IMR-90 (cell line): ENCODE data around the gene WNT7B. TPM values are rescaled to one million over a fixed set of nuclear protein-coding genes. Genes with fewer than 3 reads are reported as not detected.
A peak's percentile ranks its signal among the peaks of the same experiment; 100 is the strongest.

Experiments
- ATAC-seq: fragments of 200-7000 bp; cut with Tn5 transposase; 2 replicates; pipeline ENCODE4 v1.9.1; 2020; ENCODE audit warnings: low read depth, mild to moderate bottlenecking, moderate library complexity
- BruUV-seq: library from RNA; stranded (reverse); fragments of 400-500 nt; replicated peaks from 2 replicates; lab custom pipeline; 2021; lab: Mats Ljungman, UMichigan
- CTCF ChIA-PET: fragments of 300-600 bp; formaldehyde crosslinking; extraction: SDS; loops from one replicate; lab custom pipeline; 2021; ENCODE audit warnings: antibody characterized with exemption; lab: Yijun Ruan, JAX
- POLR2A ChIA-PET: fragments of 300-600 bp; sonication (Branson Sonifier 250); formaldehyde crosslinking; loops from one replicate; lab custom pipeline; 2022; ENCODE audit warnings: antibody characterized with exemption; ENCODE audit not compliant: unreplicated experiment; lab: Charles Lee
- DNase-seq: peaks from one replicate; pipeline ENCODE4 v3.0.0; 2013
- H2AFZ ChIP-seq: replicated peaks from 2 replicates; pipeline ENCODE3; 2013; ENCODE audit warnings: low read length, mild to moderate bottlenecking; ENCODE audit not compliant: poor library complexity
- H2AK5ac ChIP-seq: 2 replicates; pipeline ENCODE4 v1.6.1; 2013; ENCODE audit warnings: low read depth, low read length, inconsistent platforms
- H2AK9ac ChIP-seq: replicated peaks from 2 replicates; pipeline ENCODE3; 2013; ENCODE audit warnings: mild to moderate bottlenecking, low read depth, low read length, moderate library complexity; ENCODE audit not compliant: poor library complexity
- H2BK120ac ChIP-seq: 2 replicates; pipeline ENCODE4 v1.6.1; 2013; ENCODE audit warnings: low read depth, low read length, inconsistent platforms
- H2BK15ac ChIP-seq: 3 replicates; pipeline ENCODE4 v1.6.1; 2013; ENCODE audit warnings: low read depth, low read length, inconsistent platforms
- H2BK20ac ChIP-seq: 2 replicates; pipeline ENCODE4 v1.6.1; 2013; ENCODE audit warnings: low read depth, mild to moderate bottlenecking, inconsistent platforms, low read length, moderate library complexity
- H2BK5ac ChIP-seq: 2 replicates; pipeline ENCODE4 v1.6.1; 2013; ENCODE audit warnings: mild to moderate bottlenecking, low read depth, low read length, inconsistent platforms; ENCODE audit not compliant: poor library complexity, severe bottlenecking
- H3K14ac ChIP-seq: replicated peaks from 2 replicates; pipeline ENCODE4 v1.6.1; 2013; ENCODE audit warnings: low read depth, low read length, inconsistent platforms
- H3K18ac ChIP-seq: 2 replicates; pipeline ENCODE4 v1.6.1; 2013; ENCODE audit warnings: low read depth, low read length, control low read depth
- H3K23ac ChIP-seq: 2 replicates; pipeline ENCODE4 v1.6.1; 2013; ENCODE audit warnings: low read depth, low read length, inconsistent platforms
- H3K27ac ChIP-seq: 2 replicates; pipeline ENCODE4 v1.5.1; 2013; ENCODE audit warnings: mild to moderate bottlenecking, control low read depth, low read length; ENCODE audit not compliant: insufficient read depth
- H3K27me3 ChIP-seq: 2 replicates; pipeline ENCODE4 v1.6.1; 2013; ENCODE audit warnings: low read length; ENCODE audit not compliant: control insufficient read depth, insufficient read depth
- H3K36me3 ChIP-seq: 2 replicates; pipeline ENCODE4 v1.6.1; 2013; ENCODE audit warnings: low read length, mixed read lengths; ENCODE audit not compliant: control insufficient read depth, insufficient read depth
- H3K4ac ChIP-seq: 2 replicates; pipeline ENCODE4 v1.6.1; 2013; ENCODE audit warnings: low read depth, low read length, inconsistent platforms
- H3K4me1 ChIP-seq: 2 replicates; pipeline ENCODE4 v1.6.1; 2013; ENCODE audit warnings: low read length, mixed read lengths; ENCODE audit not compliant: control insufficient read depth, insufficient read depth
- H3K4me2 ChIP-seq: 2 replicates; pipeline ENCODE4 v1.6.1; 2013; ENCODE audit warnings: low read depth, mild to moderate bottlenecking, control low read depth, low read length, moderate library complexity
- H3K4me3 ChIP-seq: 2 replicates; pipeline ENCODE4 v1.5.1; 2013; ENCODE audit warnings: low read depth, mild to moderate bottlenecking, control low read depth, low read length, moderate library complexity; ENCODE audit not compliant: insufficient read depth
- H3K56ac ChIP-seq: 2 replicates; pipeline ENCODE4 v1.6.1; 2013; ENCODE audit warnings: low read length, inconsistent platforms; ENCODE audit not compliant: insufficient read depth; ENCODE audit errors: extremely low read depth
- H3K79me1 ChIP-seq, 2 experiments: 2 replicates each; pipeline ENCODE4 v1.6.1; 2013; ENCODE audit warnings: low read length in 2 of 2, inconsistent platforms in 1 of 2, low read depth in 1 of 2
- H3K9ac ChIP-seq: 2 replicates; pipeline ENCODE4 v1.6.1; 2013; ENCODE audit warnings: low read depth, low read length, control low read depth
- H3K9me1 ChIP-seq: 2 replicates; pipeline ENCODE4 v1.6.1; 2013; ENCODE audit warnings: low read length, inconsistent platforms; ENCODE audit not compliant: insufficient read depth
- H3K9me3 ChIP-seq: 2 replicates; pipeline ENCODE4 v1.6.1; 2013; ENCODE audit warnings: low read length; ENCODE audit not compliant: control insufficient read depth, insufficient read depth
- H4K20me1 ChIP-seq: 2 replicates; pipeline ENCODE4 v1.6.1; 2013; ENCODE audit warnings: low read length, inconsistent platforms; ENCODE audit not compliant: insufficient read depth
- H4K5ac ChIP-seq: 2 replicates; pipeline ENCODE4 v1.6.1; 2013; ENCODE audit warnings: mild to moderate bottlenecking, low read depth, low read length, control low read depth
- H4K8ac ChIP-seq, 2 experiments: 2 replicates each; pipeline ENCODE4 v1.6.1; 2013; ENCODE audit warnings: low read depth in 2 of 2, low read length in 2 of 2, control low read depth in 1 of 2, inconsistent platforms in 1 of 2
- H4K91ac ChIP-seq: 2 replicates; pipeline ENCODE4 v1.6.1; 2013; ENCODE audit warnings: low read depth, low read length, inconsistent platforms; ENCODE audit not compliant: insufficient read depth
- CHD1 ChIP-seq: IDR thresholded peaks from 2 replicates; pipeline ENCODE4 v1.6.1; 2012; ENCODE audit warnings: low read depth, low read length, improper control_type of control experiment
- FOS ChIP-seq: fragments of 150-350 bp; IDR thresholded peaks from 2 replicates; pipeline ENCODE4 v1.6.1; 2016; ENCODE audit warnings: low read depth, low read length
- MAFK ChIP-seq: IDR thresholded peaks from 2 replicates; pipeline ENCODE4 v1.6.1; 2012; ENCODE audit warnings: low read depth, low read length, improper control_type of control experiment
- MAZ ChIP-seq: IDR thresholded peaks from 2 replicates; pipeline ENCODE4 v1.6.1; 2012; ENCODE audit warnings: low read depth, mild to moderate bottlenecking, low read length, improper control_type of control experiment, moderate library complexity, borderline replicate concordance
- MXI1 ChIP-seq: IDR thresholded peaks from 2 replicates; pipeline ENCODE4 v1.6.1; 2012; ENCODE audit warnings: low read depth, mild to moderate bottlenecking, low read length, moderate library complexity, borderline replicate concordance
- RAD21 ChIP-seq: IDR thresholded peaks from 2 replicates; pipeline ENCODE4 v1.6.1; 2012; ENCODE audit warnings: low read length, improper control_type of control experiment
- RCOR1 ChIP-seq: IDR thresholded peaks from 2 replicates; pipeline ENCODE4 v1.6.1; 2012; ENCODE audit warnings: mild to moderate bottlenecking, low read length, improper control_type of control experiment; ENCODE audit not compliant: insufficient replicate concordance
- SMC3 ChIP-seq: fragments of 150-350 bp; IDR thresholded peaks from 2 replicates; pipeline ENCODE4 v1.6.1; 2016; ENCODE audit warnings: low read depth, mild to moderate bottlenecking, antibody characterized with exemption, low read length, moderate library complexity
- WGBS, 2 experiments: methylation state at CpG; one replicate each; pipeline versions ENCODE4 v1.1.5 to v1.1.7; 2013; ENCODE audit warnings: missing lambda C conversion rate in 2 of 2; ENCODE audit not compliant: insufficient read length in 1 of 2; ENCODE audit errors: extremely low coverage in 2 of 2; 5-methylcytosine and 5-hydroxymethylcytosine counted together
- dilution Hi-C: fragments of 300-500 bp; cut with HindIII; formaldehyde crosslinking; loops from one replicate; pipeline ENCODE4 v1.14.3; 2018; ENCODE audit warnings: low sequenced_read_pairs; ENCODE audit not compliant: unreplicated experiment
- in situ Hi-C: fragments of 300-500 bp; cut with MboI; formaldehyde crosslinking; loops from 3 replicates; pipeline ENCODE4 v1.14.3; 2019; ENCODE audit warnings: low sequenced_read_pairs, inconsistent platforms, mixed read lengths
- intact Hi-C: fragments of 100-400 bp; cut with micrococcal nuclease; formaldehyde crosslinking; loops from 2 replicates; pipeline ENCODE4 v1.10.0; 2022
- polyA plus RNA-seq, 3 experiments: library from polyadenylated mRNA; depleted of rRNA; stranded (reverse); fragments of >200 nt; gene quantifications; 2 replicates each; pipeline ENCODE4 v1.2.3, GENCODE V29; 2012; ENCODE audit warnings: low replicate concordance in 1 of 3
- total RNA-seq: library from RNA; depleted of rRNA; stranded (reverse); fragments of >200 nt; gene quantifications from 2 replicates; pipeline ENCODE4 v1.2.3, GENCODE V29; 2012

WNT7B gene
- total and polyA plus RNA-seq, 2 of the 4 experiments (the other 2 are of a cell fraction), result under 0.01 to 0.15 TPM

DNA sequence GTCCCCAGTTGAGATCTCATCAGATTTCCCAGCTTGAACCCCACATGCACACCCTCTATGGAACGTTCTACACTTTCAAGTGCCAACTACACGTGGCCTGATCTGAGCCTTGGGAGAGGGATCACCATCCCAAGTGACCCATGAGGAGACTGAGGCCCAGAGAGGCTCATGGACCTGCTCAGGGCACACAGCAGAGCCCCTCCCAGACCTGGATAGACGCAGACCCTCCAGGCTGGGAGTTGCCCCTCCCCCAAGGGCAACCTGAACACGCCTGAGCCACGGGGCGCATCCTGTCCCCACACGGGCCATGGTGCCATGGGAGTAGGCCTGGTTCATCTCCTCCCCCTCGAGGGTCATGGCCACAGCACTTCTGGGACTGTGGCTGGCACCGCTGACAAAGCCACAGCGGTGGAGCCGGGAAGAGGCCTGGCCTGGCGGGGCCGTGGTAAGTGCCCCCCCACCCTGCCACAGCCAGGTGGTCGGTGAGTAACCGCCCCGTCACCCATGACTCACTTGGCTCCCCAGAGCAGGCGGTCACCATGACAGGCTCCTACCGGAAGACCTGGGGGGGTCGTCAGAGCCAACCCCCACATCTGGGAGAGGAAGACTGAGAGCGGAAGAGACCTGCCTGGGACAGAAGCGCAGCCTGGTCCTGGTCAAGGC, 8.1 kb downstream of the WNT7B start:
- intact Hi-C loops (no loop called here), dilution Hi-C loops (no loop called here), in situ Hi-C loops (no loop called here)
- peak overlapping the region; percentile 86 for H2AK5ac ChIP-seq
- H3K9me3 ChIP-seq, result no peaks in the 10 kb centered on the region
- ATAC-seq (peak; percentile 56), DNase-seq (peak; percentile 92)
- no peak for TF ChIP-seq CHD1
- no peak for TF ChIP-seq SMC3
- TF ChIP-seq MAZ, result peak; percentile 66
- peak; percentile 92 for TF ChIP-seq FOS
- TF ChIP-seq MAFK, result no peak
- no peak for TF ChIP-seq MXI1
- TF ChIP-seq RAD21, result no peak; the same call in 1 of the 2 replicates
- no peak for TF ChIP-seq RCOR1
- H4K8ac ChIP-seq, result peak overlapping the region in 1 of 2 experiments; percentile 29; a peak in 2 of 4 replicates
- no peak overlapping the region; the same call in 1 of the 2 replicates for H3K18ac ChIP-seq
- H3K27ac ChIP-seq, result peak overlapping the region; percentile 31; the same call in 1 of the 2 replicates
- CTCF ChIA-PET, result interaction anchor here (1.0 kb wide), 1 partner anchor 105 kb away, joined by 5 read pairs; no protein-coding TSS in a partner anchor
- peak overlapping the region; percentile 49 for H2BK5ac ChIP-seq
- H3K9ac ChIP-seq, result no peak overlapping the region
- 0% methylated on average over 1 of the region's 21 CpGs; no CpG with 5 or more reads in 1 of the 2 experiments for WGBS, 2 experiments
- peak overlapping the region; percentile 50 for H4K91ac ChIP-seq
- H3K79me1 ChIP-seq, result 0 out of 4 replicates have a peak, but pooled peaks cover 0 to 5% of the 10 kb centered on the region in 2 experiments
- POLR2A ChIA-PET, result no interaction called here
- no peak overlapping the region for H3K23ac ChIP-seq
- no peaks in the 10 kb centered on the region for H3K36me3 ChIP-seq
- H3K4ac ChIP-seq, result peak overlapping the region; percentile 74
- no peak overlapping the region for H4K5ac ChIP-seq
- no peak overlapping the region for H3K56ac ChIP-seq
- no peak overlapping the region for H3K4me2 ChIP-seq
- peaks cover 34% of the 10 kb centered on the region for H3K27me3 ChIP-seq
- peak overlapping the region; percentile 12 for H2AK9ac ChIP-seq
- peak overlapping the region; percentile 81 for H2BK20ac ChIP-seq
- no TSS peak for BruUV-seq
- peak overlapping the region; percentile 56; the same call in 1 of the 3 replicates for H2BK15ac ChIP-seq
- peak overlapping the region; percentile 44 for H2BK120ac ChIP-seq
- H3K14ac ChIP-seq, result peak overlapping the region; percentile 3; the same call in 1 of the 2 replicates
- peak overlapping the region; percentile 67 for H2AFZ ChIP-seq
- peaks cover 7% of the 10 kb centered on the region for H4K20me1 ChIP-seq
- H3K4me3 ChIP-seq, result no peak overlapping the region
- H3K4me1 ChIP-seq, result peaks cover 26% of the 10 kb centered on the region
- H3K9me1 ChIP-seq, result peaks cover 10% of the 10 kb centered on the region
